Endothelial cell (in vitro differentiated cells): ENCODE measurements around the gene SPTBN5. TPM values are rescaled to one million over a fixed set of nuclear protein-coding genes. Genes with fewer than 3 reads are reported as not detected.

Experiments used
- DNase-seq: peaks from one replicate; pipeline ENCODE4 v3.0.0; 2021; ENCODE audit warnings: low spot score
- H3K27ac Mint-ChIP-seq: one replicate; pipeline ENCODE4 v1.8.0; 2021; ENCODE audit warnings: mixed read lengths, inconsistent platforms; ENCODE audit not compliant: unreplicated experiment
- H3K27me3 Mint-ChIP-seq: one replicate; pipeline ENCODE4 v1.8.0; 2021; ENCODE audit warnings: mild to moderate bottlenecking, moderate library complexity, mixed read lengths, inconsistent platforms; ENCODE audit not compliant: unreplicated experiment
- H3K36me3 Mint-ChIP-seq: one replicate; pipeline ENCODE4 v1.8.0; 2021; ENCODE audit warnings: mild to moderate bottlenecking, low read depth, mixed read lengths, inconsistent platforms; ENCODE audit not compliant: unreplicated experiment
- H3K4me1 Mint-ChIP-seq: one replicate; pipeline ENCODE4 v1.8.0; 2021; ENCODE audit warnings: mild to moderate bottlenecking, mixed read lengths, inconsistent platforms; ENCODE audit not compliant: unreplicated experiment
- H3K4me3 Mint-ChIP-seq: one replicate; pipeline ENCODE4 v1.8.0; 2021; ENCODE audit warnings: mild to moderate bottlenecking, mixed read lengths, inconsistent platforms; ENCODE audit not compliant: unreplicated experiment
- H3K9me3 Mint-ChIP-seq: one replicate; pipeline ENCODE4 v1.8.0; 2021; ENCODE audit warnings: mixed read lengths, inconsistent platforms; ENCODE audit not compliant: unreplicated experiment
- CTCF ChIP-seq: fragments of 200-600 bp; sonication (generic); IDR thresholded peaks from one replicate; pipeline ENCODE4 v1.5.0; 2021; ENCODE audit warnings: antibody characterized with exemption; ENCODE audit not compliant: unreplicated experiment
- total RNA-seq: library from RNA; stranded (reverse); fragmentation: NEBNext Ultra II Directional; extraction: Animal tissue kit (Norgen Biotek cat#: 25700); gene quantifications from one replicate; pipeline ENCODE4 v1.2.1, GENCODE V29; 2021; ENCODE audit not compliant: unreplicated experiment

Gene SPTBN5
- total RNA-seq, 1 donor from 2014 or later: 9.4 TPM

- peak overlapping the region; percentile 52 for H3K27ac Mint-ChIP-seq
- no peaks in the 10 kb centered on the region for H3K9me3 Mint-ChIP-seq
- H3K36me3 Mint-ChIP-seq: peaks cover 23% of the 10 kb centered on the region
- no peak for TF ChIP-seq CTCF
- H3K4me1 Mint-ChIP-seq: peaks cover 9% of the 10 kb centered on the region
- no peak for DNase-seq
- H3K27me3 Mint-ChIP-seq: peaks cover 35% of the 10 kb centered on the region
- peak overlapping the region; percentile 25 for H3K4me3 Mint-ChIP-seq
Measured at GRCh38 chr15:41885321-41885720, 8.5 kb downstream of the SPTBN5 start.

- Mint-ChIP-seq H3K4me1 (peaks cover 9% of the 10 kb centered on the region), H3K36me3 (peaks cover 23% of the 10 kb centered on the region), H3K27me3 (peaks cover 34% of the 10 kb centered on the region), H3K27ac (no peak overlapping the region), H3K9me3 (no peaks in the 10 kb centered on the region), H3K4me3 (no peak overlapping the region)
- no peak for DNase-seq
- TF ChIP-seq CTCF: no peak
Measured at GRCh38 chr15:41884458-41884857, 9.4 kb downstream of the SPTBN5 start.

- Mint-ChIP-seq H3K9me3 (no peaks in the 10 kb centered on the region), H3K4me3 (peak overlapping the region; percentile 24), H3K27ac (no peak overlapping the region), H3K36me3 (peaks cover 23% of the 10 kb centered on the region), H3K4me1 (peaks cover 9% of the 10 kb centered on the region), H3K27me3 (peaks cover 36% of the 10 kb centered on the region)
- DNase-seq: no peak
- no peak for TF ChIP-seq CTCF
Measured at GRCh38 chr15:41883484-41883825, 10.4 kb downstream of the SPTBN5 start.

GRCh38 chr15:41882689-41883483 is 11.0 kb downstream of the SPTBN5 start:
- Mint-ChIP-seq H3K4me1 (peaks cover 9% of the 10 kb centered on the region), H3K36me3 (peaks cover 23% of the 10 kb centered on the region), H3K9me3 (no peaks in the 10 kb centered on the region), H3K27ac (no peak overlapping the region), H3K27me3 (peaks cover 36% of the 10 kb centered on the region), H3K4me3 (no peak overlapping the region)
- no peak for DNase-seq
- no peak for TF ChIP-seq CTCF

- no peak for TF ChIP-seq CTCF
- DNase-seq: peak; percentile 45
- Mint-ChIP-seq H3K4me3 (no peak overlapping the region), H3K4me1 (peaks cover 6% of the 10 kb centered on the region), H3K9me3 (no peaks in the 10 kb centered on the region), H3K27me3 (peaks cover 31% of the 10 kb centered on the region), H3K27ac (no peak overlapping the region), H3K36me3 (peaks cover 20% of the 10 kb centered on the region)
Measured at GRCh38 chr15:41881920-41882688, 11.7 kb downstream of the SPTBN5 start.
